Osteoblast (primary cell): ENCODE results near the gene RERG. TPM values are rescaled to one million over a fixed set of nuclear protein-coding genes. Genes with fewer than 3 reads are reported as not detected.

Experiments
- DNase-seq: peaks from one replicate; pipeline ENCODE4 v3.0.0; 2011; ENCODE audit warnings: low spot score, mixed read lengths; ENCODE audit not compliant: insufficient read length; ENCODE audit errors: missing footprints
- H2AFZ ChIP-seq: 2 replicates; pipeline ENCODE4 v1.6.0; 2011; ENCODE audit warnings: mild to moderate bottlenecking, low read length
- H3K27ac ChIP-seq: 2 replicates; pipeline ENCODE4 v1.5.1; 2011; ENCODE audit warnings: mild to moderate bottlenecking, low read depth, low read length, moderate library complexity
- H3K27me3 ChIP-seq: 2 replicates; pipeline ENCODE4 v1.6.0; 2012; ENCODE audit warnings: mild to moderate bottlenecking, control low read depth, inconsistent platforms, low read length, moderate library complexity; ENCODE audit not compliant: insufficient read depth
- H3K36me3 ChIP-seq: 2 replicates; pipeline ENCODE4 v1.5.1; 2011; ENCODE audit warnings: mild to moderate bottlenecking, low read length, control low read depth, moderate library complexity; ENCODE audit not compliant: insufficient read depth
- H3K4me1 ChIP-seq: 2 replicates; pipeline ENCODE4 v1.5.1; 2011; ENCODE audit warnings: mild to moderate bottlenecking, low read length, control low read depth, moderate library complexity; ENCODE audit not compliant: insufficient read depth
- H3K4me2 ChIP-seq: 2 replicates; pipeline ENCODE4 v1.6.0; 2011; ENCODE audit warnings: mild to moderate bottlenecking, low read length; ENCODE audit not compliant: insufficient read depth
- H3K4me3 ChIP-seq: fragments of 200-600 bp; sonication (generic); 3 replicates; pipeline ENCODE4 v1.5.1; 2012; ENCODE audit warnings: mild to moderate bottlenecking, low read length, inconsistent platforms; ENCODE audit not compliant: insufficient read depth
- H3K79me2 ChIP-seq: 2 replicates; pipeline ENCODE4 v1.6.0; 2012; ENCODE audit warnings: mild to moderate bottlenecking, low read length, control low read depth, inconsistent platforms; ENCODE audit not compliant: insufficient read depth
- H3K9me3 ChIP-seq: 2 replicates; pipeline ENCODE4 v1.5.1; 2011; ENCODE audit warnings: low read depth, low read length, control low read depth
- H4K20me1 ChIP-seq: 2 replicates; pipeline ENCODE4 v1.6.0; 2012; ENCODE audit warnings: mild to moderate bottlenecking, low read length, control low read depth; ENCODE audit not compliant: insufficient read depth
- CTCF ChIP-seq: IDR thresholded peaks from 2 replicates; pipeline ENCODE4 v1.5.1; 2011; ENCODE audit warnings: mild to moderate bottlenecking, low read depth, low read length, moderate library complexity; ENCODE audit errors: extremely low read depth
- total RNA-seq: library from RNA; depleted of rRNA; stranded (reverse); fragments of >200 nt; gene quantifications from 2 replicates; pipeline ENCODE4 v1.2.3, GENCODE V29; 2012

The RERG gene
- total RNA-seq, 1 donor = not detected

- H3K27me3 ChIP-seq = no peaks in the 10 kb centered on the region
- no peaks in the 10 kb centered on the region for H3K4me1 ChIP-seq
- no peaks in the 10 kb centered on the region for H3K79me2 ChIP-seq
- TF ChIP-seq CTCF = no peak
- H3K9me3 ChIP-seq = no peaks in the 10 kb centered on the region
- no peaks in the 10 kb centered on the region for H4K20me1 ChIP-seq
- no peak overlapping the region for H3K27ac ChIP-seq
- DNase-seq = no peak
- no peak overlapping the region for H2AFZ ChIP-seq
- no peak overlapping the region for H3K4me3 ChIP-seq
- H3K4me2 ChIP-seq = no peak overlapping the region
- no peaks in the 10 kb centered on the region for H3K36me3 ChIP-seq
Observed at GRCh38 chr12:15158083-15158482, 63.1 kb downstream of the RERG start.

GRCh38 chr12:15157269-15157671 is 63.9 kb downstream of the RERG start:
- TF ChIP-seq CTCF = no peak
- H3K4me3 ChIP-seq = no peak overlapping the region
- no peaks in the 10 kb centered on the region for H3K4me1 ChIP-seq
- H3K79me2 ChIP-seq = no peaks in the 10 kb centered on the region
- no peak for DNase-seq
- no peak overlapping the region for H3K4me2 ChIP-seq
- no peaks in the 10 kb centered on the region for H3K36me3 ChIP-seq
- no peak overlapping the region for H2AFZ ChIP-seq
- no peak overlapping the region for H3K27ac ChIP-seq
- H3K9me3 ChIP-seq = no peaks in the 10 kb centered on the region
- H3K27me3 ChIP-seq = no peaks in the 10 kb centered on the region
- no peaks in the 10 kb centered on the region for H4K20me1 ChIP-seq

GRCh38 chr12:15155271-15155670 is 65.9 kb downstream of the RERG start:
- Histone ChIP-seq H3K79me2 (no peaks in the 10 kb centered on the region), H3K9me3 (no peaks in the 10 kb centered on the region), H3K4me2 (no peak overlapping the region), H3K27me3 (no peaks in the 10 kb centered on the region), H3K4me1 (no peaks in the 10 kb centered on the region), H3K4me3 (no peak overlapping the region), H2AFZ (no peak overlapping the region), H4K20me1 (no peaks in the 10 kb centered on the region), H3K36me3 (no peaks in the 10 kb centered on the region), H3K27ac (no peak overlapping the region)
- TF ChIP-seq CTCF = no peak
- DNase-seq = no peak

DNA sequence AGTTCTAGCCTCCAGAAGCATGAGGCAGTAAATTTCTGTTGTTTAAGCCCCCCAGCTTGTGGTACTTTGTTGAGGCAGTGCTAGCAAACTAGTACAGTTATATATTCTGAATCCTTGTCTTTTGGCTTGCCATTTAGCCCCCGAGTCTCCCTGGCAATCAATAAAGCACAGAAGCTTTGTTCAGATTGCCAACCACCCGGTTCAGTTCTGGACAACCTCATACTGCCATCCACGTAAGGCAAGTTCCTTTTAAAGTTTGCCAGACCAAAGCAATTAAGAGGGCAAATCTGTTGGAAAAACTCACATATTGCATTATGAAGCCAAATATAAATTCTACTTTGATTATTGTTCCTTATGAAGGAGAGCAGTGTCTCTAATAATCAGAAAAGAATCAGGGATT is 67.1 kb downstream of the RERG start:
- no peak for DNase-seq
- Histone ChIP-seq H3K27me3 (no peaks in the 10 kb centered on the region), H3K9me3 (no peaks in the 10 kb centered on the region)

More for the DNA sequence above, 67.1 kb downstream of the RERG start:
- Histone ChIP-seq H3K79me2 (no peaks in the 10 kb centered on the region), H3K27ac (no peak overlapping the region), H3K4me2 (no peak overlapping the region), H3K4me1 (no peaks in the 10 kb centered on the region), H3K4me3 (no peak overlapping the region), H2AFZ (no peak overlapping the region), H3K36me3 (no peaks in the 10 kb centered on the region), H4K20me1 (no peaks in the 10 kb centered on the region)
- TF ChIP-seq CTCF = no peak
